ENCODE results near the gene PRSS56. TPM values are rescaled to one million over a fixed set of nuclear protein-coding genes. Genes with fewer than 3 reads are reported as not detected.

The PRSS56 gene
- total and polyA plus RNA-seq, 2 of the 13 experiments (the other 11 are each of a cell fraction or from before 2014, with no cell fraction given): not detected

DNA sequence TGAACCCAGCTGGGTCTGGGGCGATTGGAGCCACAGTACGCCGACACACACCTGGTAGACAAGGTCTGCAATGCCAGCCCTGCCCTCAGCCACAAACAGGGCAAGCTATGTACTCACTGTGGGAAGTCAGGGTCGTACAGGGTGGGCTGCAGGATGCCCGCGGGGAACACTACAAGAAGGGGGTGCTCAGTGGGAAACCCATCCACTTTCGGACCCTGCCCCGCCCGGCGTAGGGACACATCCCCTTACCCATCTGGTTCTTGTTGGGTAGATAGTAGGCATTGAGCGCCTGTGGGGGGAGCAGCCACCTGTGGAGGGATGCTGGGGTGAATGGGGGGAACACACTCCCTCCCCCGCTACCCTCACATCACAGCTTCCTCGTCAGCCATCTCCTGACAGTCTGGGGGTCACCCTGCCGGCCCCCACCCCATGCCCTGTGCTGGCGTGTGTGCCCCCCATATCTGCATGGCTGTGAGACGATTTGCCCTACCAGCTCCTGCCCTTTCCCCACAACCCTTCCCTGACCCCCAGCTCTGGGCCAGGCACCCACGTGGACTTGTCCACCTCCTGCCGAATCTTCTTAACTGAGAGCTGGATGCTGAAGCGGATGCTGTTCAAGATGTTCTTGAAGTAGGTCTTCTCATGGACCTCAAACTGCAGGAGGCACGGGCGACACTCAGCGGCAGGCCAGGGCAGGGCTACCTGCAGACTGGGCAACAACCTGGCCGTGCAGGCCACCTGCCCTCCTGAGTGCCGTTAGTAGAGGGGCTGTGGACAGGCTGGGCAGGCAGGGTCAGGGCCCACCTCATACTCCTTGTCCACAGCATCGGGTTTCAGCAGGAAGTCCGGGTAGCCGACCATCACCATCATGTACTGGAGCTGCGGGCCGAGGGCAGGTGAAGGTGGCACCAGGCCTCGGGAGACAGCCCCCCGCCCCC, 37.6 kb upstream of the PRSS56 start:
- Histone ChIP-seq H3K4me3 (replicated peaks in 1 of 3; ENCODE audit: insufficient read depth in 1 of 3, low read depth in 2 of 3, low read length in 3 of 3) (no peak overlapping the region), H3K79me2 (ENCODE audit: insufficient read depth, low read length) (no peaks in the 10 kb centered on the region), H3K27ac (ENCODE audit: extremely low read length, insufficient read depth, low read length) (no peak overlapping the region), H3K9me3 (ENCODE audit: low read length) (no peaks in the 10 kb centered on the region), H2AFZ (ENCODE audit: low read length) (no peak overlapping the region), H3K27me3 (ENCODE audit: control insufficient read depth in 1 of 2, insufficient read depth in 2 of 2, low read length in 2 of 2) (peaks cover 35 to 90% of the 10 kb centered on the region in 2 experiments), H3K4me1 (ENCODE audit: insufficient read depth, low read length) (no peaks in the 10 kb centered on the region), H3K9ac (ENCODE audit: insufficient read depth, low read depth, low read length) (no peak overlapping the region), H3K36me3 (replicated peaks in 1 of 2; ENCODE audit: control insufficient read depth in 1 of 2, insufficient read depth in 2 of 2, low read length in 2 of 2) (no peaks in the 10 kb centered on the region), H3K4me2 (ENCODE audit: low read depth, low read length) (no peak overlapping the region), H4K20me1 (ENCODE audit: insufficient read depth, low read length) (no peaks in the 10 kb centered on the region; the same call in 1 of the 2 replicates)
- BruUV-seq (replicated peaks): no TSS peak
- DNase-seq (ENCODE audit: low spot score) (no peak), FAIRE-seq (no peak), ATAC-seq (no peak)
- 20% methylated on average over 18 of the region's 31 CpGs for WGBS (ENCODE audit: low lambda C conversion rate)
- ChIA-PET CTCF (ENCODE audit: low intra/inter-chr PET ratio, low total read pairs) (no interaction called here), POLR2A (no interaction called here)
- no peak for TF ChIP-seq ZNF264 (CRISPR knock-in tag; IDR thresholded peaks at IDR 0.05)
- TF ChIP-seq ZNF766 (CRISPR knock-in tag; IDR thresholded peaks at IDR 0.05; ENCODE audit: borderline replicate concordance): no peak
- no peak for TF ChIP-seq GATA4 (IDR thresholded peaks at IDR 0.05; ENCODE audit: borderline replicate concordance, low read depth)
- no peak for TF ChIP-seq ZNF775 (CRISPR knock-in tag; IDR thresholded peaks at IDR 0.05; ENCODE audit: borderline replicate concordance)
- TF ChIP-seq KDM5B (CRISPR knock-in tag; IDR thresholded peaks at IDR 0.05; ENCODE audit: borderline replicate concordance): no peak
- TF ChIP-seq GATAD2A (CRISPR knock-in tag; IDR thresholded peaks at IDR 0.05): no peak
- no peak for TF ChIP-seq DMTF1 (CRISPR knock-in tag; IDR thresholded peaks at IDR 0.05)
- TF ChIP-seq CSRNP2 (CRISPR knock-in tag; conservative IDR thresholded peaks at IDR 0.05; ENCODE audit: low read depth): no peak
- no peak for TF ChIP-seq ZNF383 (CRISPR knock-in tag; IDR thresholded peaks at IDR 0.05; ENCODE audit: borderline replicate concordance)
- intact Hi-C loops (cut with micrococcal nuclease; ENCODE audit: unreplicated experiment): no loop called here
- in situ Hi-C loops (cut with HindIII; ENCODE audit: extremely low pct_ligation_motif_present, low pct_unique_long_range_greater_than_20kb): no loop called here

All from HepG2 (cell line).